H1 (cell line): Measurements from ENCODE around the gene EPHA2. TPM values are rescaled to one million over a fixed set of nuclear protein-coding genes. Genes with fewer than 3 reads are reported as not detected.

Experiments
- BACH1 ChIP-seq: IDR thresholded peaks from 2 replicates; pipeline ENCODE4 v1.6.1; 2012; ENCODE audit warnings: low read length, improper control_type of control experiment
- CEBPB ChIP-seq: IDR thresholded peaks from 2 replicates; pipeline ENCODE4 v1.6.1; 2012; ENCODE audit warnings: low read depth, low read length
- RXRA ChIP-seq: IDR thresholded peaks from 2 replicates; pipeline ENCODE4 v1.6.1; 2011; ENCODE audit warnings: low read depth, mild to moderate bottlenecking, low read length, moderate library complexity; ENCODE audit not compliant: insufficient read depth
- SP4 ChIP-seq: IDR thresholded peaks from 2 replicates; pipeline ENCODE4 v1.6.1; 2012; ENCODE audit warnings: low read length, inconsistent platforms
- polyA plus RNA-seq, 7 experiments: library from polyadenylated mRNA; depleted of rRNA in 3 of 7; stranded (reverse) in 5 of 7; unstranded in 2 of 7; fragments of >200 nt in 5 of 7; fragments of 200-250 nt in 2 of 7; gene quantifications; 1 replicate in 5 of 7; 2 replicates in 1 of 7; 4 replicates in 1 of 7; pipeline versions ENCODE4 v1.2.1 to v1.2.3, GENCODE V29; 2011 to 2013; ENCODE audit warnings: missing spikeins in 2 of 7, mixed read lengths in 2 of 7
- total RNA-seq: library from RNA; stranded (reverse); fragmentation: NEBNext Ultra II Directional; extraction: Animal tissue kit (Norgen Biotek cat#: 25700); gene quantifications from 2 replicates; pipeline ENCODE4 v1.2.1, GENCODE V29; 2021

The EPHA2 gene
- total and polyA plus RNA-seq, 2 of the 8 experiments (the other 6 are each of a cell fraction or from before 2014, with no cell fraction given) = 26.8 to 33.6 TPM

GRCh38 chr1:16132325-16132785 is 23.5 kb downstream of the EPHA2 start (continued):
- no peak for TF ChIP-seq BACH1
- no peak for TF ChIP-seq RXRA
- no peak for TF ChIP-seq CEBPB
- TF ChIP-seq SP4 = no peak
